ENCODE data around the gene WDR55.
A peak's percentile ranks its signal among the peaks of the same experiment; 100 is the strongest.
"Not testable (repeated sequence)": the region's sequence is repeated elsewhere in the genome, so short reads cannot be mapped to it uniquely, and the experiment has no call there.

The WDR55 gene

DNA sequence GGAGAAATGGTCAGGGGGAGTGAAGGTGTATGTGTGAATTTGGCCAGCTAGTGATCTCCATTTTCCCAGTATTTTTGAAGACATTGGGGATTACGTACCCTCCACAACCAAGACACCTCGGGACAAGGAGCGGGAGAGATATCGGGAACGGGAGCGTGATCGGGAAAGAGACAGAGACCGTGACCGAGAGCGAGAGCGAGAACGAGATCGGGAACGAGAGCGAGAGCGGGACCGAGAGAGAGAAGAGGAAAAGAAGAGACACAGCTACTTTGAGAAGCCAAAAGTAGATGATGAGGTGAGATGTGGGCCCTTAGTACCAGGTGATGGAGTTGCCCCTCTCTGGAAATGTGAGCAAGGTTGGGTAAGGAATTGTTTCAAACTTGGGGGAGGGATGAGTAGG, 5.8 kb upstream of the WDR55 start:
- no peak for TF ChIP-seq CTCF (IDR thresholded peaks at IDR 0.05; ENCODE audit: low read length, missing control alignments)
- H3K4me3 ChIP-seq (replicated peaks; ENCODE audit: low read depth, low read length), result no peak overlapping the region
- no peak for DNase-seq (ENCODE audit: low read depth)

GRCh38 chr5:140660371-140660770, 4.3 kb upstream of the WDR55 start:
- not testable (repeated sequence) for DNase-seq (ENCODE audit: low read depth); H3K4me3 ChIP-seq (replicated peaks; ENCODE audit: low read depth, low read length)

GRCh38 chr5:140664030-140664358, 710 bp upstream of the WDR55 start:
- DNase-seq (ENCODE audit: low read depth), result no peak
- peak overlapping the region; percentile 98 for H3K4me3 ChIP-seq (replicated peaks; ENCODE audit: low read depth, low read length)
- no peak for TF ChIP-seq CTCF (IDR thresholded peaks at IDR 0.05; ENCODE audit: low read length, missing control alignments)

DNA sequence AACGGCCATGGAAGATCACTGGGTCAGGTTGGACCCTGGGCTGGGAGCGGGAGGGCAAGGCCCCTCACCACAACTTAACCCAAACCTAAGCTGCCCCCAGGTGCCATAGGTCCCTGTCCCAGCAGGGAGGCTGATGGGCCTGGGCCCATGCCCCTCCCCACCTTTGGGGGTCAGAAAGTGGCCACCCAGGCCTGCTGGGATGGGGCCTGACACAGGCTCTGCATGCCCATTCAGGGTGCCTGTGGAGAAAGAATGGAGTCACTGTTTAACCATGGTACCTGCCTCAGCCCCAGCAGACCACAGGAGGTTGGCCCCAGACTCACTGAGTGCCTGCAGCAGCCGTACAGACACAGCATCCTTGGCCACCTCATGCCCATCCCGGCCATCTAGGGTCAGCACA, 6.3 kb downstream of the WDR55 start:
- not testable (repeated sequence) for H3K4me3 ChIP-seq (replicated peaks; ENCODE audit: low read depth, low read length); DNase-seq (ENCODE audit: low read depth)

GRCh38 chr5:140671472-140672125, 6.9 kb downstream of the WDR55 start:
- TF ChIP-seq CTCF (IDR thresholded peaks at IDR 0.05; ENCODE audit: low read length, missing control alignments), result no peak
- no peak for DNase-seq (ENCODE audit: low read depth)
- no peak overlapping the region for H3K4me3 ChIP-seq (replicated peaks; ENCODE audit: low read depth, low read length)

- TF ChIP-seq CTCF (IDR thresholded peaks at IDR 0.05; ENCODE audit: low read length, missing control alignments), result no peak
- no peak overlapping the region for H3K4me3 ChIP-seq (replicated peaks; ENCODE audit: low read depth, low read length)
- DNase-seq (ENCODE audit: low read depth), result peak; percentile 13
Observed at GRCh38 chr5:140672455-140673186, 7.9 kb downstream of the WDR55 start.

DNA sequence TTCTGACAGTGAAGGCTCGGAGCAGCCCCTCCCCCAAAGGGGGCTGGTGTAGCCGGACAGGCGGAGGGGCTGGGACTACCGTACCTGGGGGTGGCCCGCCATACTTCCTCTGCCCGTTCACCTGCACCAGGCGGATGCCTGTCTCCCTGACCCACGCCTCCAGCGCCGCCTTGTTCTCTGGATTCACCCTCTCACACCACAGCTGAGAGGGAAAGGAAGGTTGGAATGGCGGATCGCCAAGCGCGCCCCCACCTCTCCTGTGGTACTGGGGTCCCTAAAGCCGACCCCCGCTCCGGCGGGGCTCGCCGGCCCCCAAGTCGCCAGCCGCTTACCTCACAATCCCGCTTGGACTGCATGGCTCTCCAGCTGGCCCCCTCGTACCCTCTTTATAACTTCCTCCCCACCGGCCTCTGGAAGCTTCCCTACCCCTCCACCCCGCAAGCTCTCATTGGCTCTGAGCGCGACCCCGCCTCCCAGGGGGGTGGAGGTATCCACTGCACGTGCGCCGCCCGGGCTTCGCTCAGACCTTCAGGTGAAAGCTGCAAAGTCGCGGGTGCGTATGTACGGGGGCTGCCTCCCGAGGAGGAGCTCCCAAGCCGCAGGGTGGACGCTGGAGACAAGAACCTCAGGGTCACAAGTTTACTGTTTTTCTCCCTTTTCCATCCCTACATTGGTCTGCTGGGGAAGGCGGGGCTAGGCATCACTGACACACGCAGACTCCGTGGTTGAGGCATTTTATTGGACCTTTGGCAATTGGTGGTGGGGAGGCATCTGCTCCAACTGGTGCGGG, 8.7 kb downstream of the WDR55 start, which contains the start of gene DND1:
Gene DND1 (minus strand): TSS at position 390 of the 790 bp plus-strand sequence. CDS start 34 bp downstream, at position 356.
- no peak for TF ChIP-seq CTCF (IDR thresholded peaks at IDR 0.05; ENCODE audit: low read length, missing control alignments)
- no peak within 1 kb of the TSS for H3K4me3 ChIP-seq (replicated peaks; ENCODE audit: low read depth, low read length)
- DNase-seq (ENCODE audit: low read depth), result no peak
